HG02943 (cell line): ENCODE results near the gene PTPRN2.
"Not testable (repeated sequence)": the region's sequence is repeated elsewhere in the genome, so short reads cannot be mapped to it uniquely, and the experiment has no call there.

Source experiments
- ATAC-seq: cut with Tn5 transposase; IDR thresholded peaks from one replicate; pipeline ENCODE4 v1.9.1; 2021; ENCODE audit warnings: mild to moderate bottlenecking, low read depth, moderate library complexity; ENCODE audit not compliant: unreplicated experiment

PTPRN2 gene

GRCh38 chr7:157577061-157577460 is 1010.6 kb downstream of the PTPRN2 start:
- ATAC-seq = no peak

- ATAC-seq = no peak
These were observed 1011.2 kb downstream of the PTPRN2 start for GRCh38 chr7:157576415-157576814.

GRCh38 chr7:157575777-157576176 is 1011.8 kb downstream of the PTPRN2 start:
- ATAC-seq = no peak

GRCh38 chr7:157574914-157575586 is 1012.6 kb downstream of the PTPRN2 start:
- ATAC-seq = no peak

GRCh38 chr7:157574120-157574825 is 1013.4 kb downstream of the PTPRN2 start:
- ATAC-seq = no peak

GRCh38 chr7:157573244-157573643 is 1014.4 kb downstream of the PTPRN2 start:
- ATAC-seq = no peak

GRCh38 chr7:157572622-157573021 is 1015.0 kb downstream of the PTPRN2 start:
- ATAC-seq = no peak

GRCh38 chr7:157570531-157571200 is 1017.0 kb downstream of the PTPRN2 start:
- no peak for ATAC-seq

GRCh38 chr7:157569967-157570366 is 1017.7 kb downstream of the PTPRN2 start:
- ATAC-seq = no peak

GRCh38 chr7:157568770-157569584 is 1018.6 kb downstream of the PTPRN2 start:
- peak; percentile 62 for ATAC-seq

GRCh38 chr7:157568106-157568769 is 1019.4 kb downstream of the PTPRN2 start:
- ATAC-seq = no peak

GRCh38 chr7:157567666-157568065 is 1020.0 kb downstream of the PTPRN2 start:
- no peak for ATAC-seq

- no peak for ATAC-seq
These were observed 1021.0 kb downstream of the PTPRN2 start for GRCh38 chr7:157566631-157567006.

GRCh38 chr7:157565981-157566630 is 1021.5 kb downstream of the PTPRN2 start:
- ATAC-seq = no peak

- no peak for ATAC-seq
These were observed 1022.4 kb downstream of the PTPRN2 start for GRCh38 chr7:157565201-157565626.

- no peak for ATAC-seq
These were observed 1023.0 kb downstream of the PTPRN2 start for GRCh38 chr7:157564517-157565177.

GRCh38 chr7:157563467-157564135 is 1024.0 kb downstream of the PTPRN2 start:
- ATAC-seq = not testable (repeated sequence)

GRCh38 chr7:157562522-157563398 is 1024.9 kb downstream of the PTPRN2 start:
- not testable (repeated sequence) for ATAC-seq
